GM12801 (cell line): Measurements from ENCODE around the gene PAX7.

ENCODE experiments used
- TF ChIP-seq, protein P1 (sequence below): IDR thresholded peaks from one replicate; pipeline ENCODE4 v1.5.1; 2011; ENCODE audit warnings: control low read depth; ENCODE audit not compliant: insufficient read length; ENCODE audit errors: extremely low read depth

The PAX7 gene

DNA sequence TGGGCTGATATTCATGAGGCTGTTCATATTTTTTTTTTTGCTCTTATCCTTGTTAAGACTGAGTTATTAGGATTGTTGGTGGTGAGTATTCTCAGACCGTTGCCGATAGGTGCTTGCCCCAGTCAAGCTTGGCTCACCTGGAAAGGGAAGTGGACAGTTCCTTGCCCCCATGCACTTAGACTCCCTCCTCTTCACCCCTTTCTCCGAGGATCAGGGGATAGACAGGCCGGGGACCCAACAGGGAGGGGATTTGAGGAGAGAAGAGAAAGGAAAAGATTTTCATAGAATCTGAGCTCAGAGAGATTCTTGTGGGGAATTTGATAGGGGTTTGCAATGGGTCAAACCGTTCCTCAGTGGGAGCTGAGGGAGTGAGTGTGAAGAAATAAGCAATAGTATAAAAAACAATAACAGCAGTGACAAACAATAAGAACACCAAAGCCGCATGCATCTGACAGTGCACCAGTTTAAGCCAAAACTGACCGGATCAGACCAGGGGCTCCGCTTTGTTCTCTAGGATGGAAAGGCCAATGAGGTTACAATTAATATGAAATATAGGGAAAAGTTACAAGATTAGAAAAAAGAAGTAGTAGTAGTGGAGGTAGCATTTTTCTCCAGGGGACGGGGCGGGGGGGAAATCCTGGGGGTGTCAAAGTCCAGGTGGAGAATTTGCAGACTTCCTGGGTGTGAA lies 8.9 kb downstream of the PAX7 start:
- TF ChIP-seq, protein P1, sequence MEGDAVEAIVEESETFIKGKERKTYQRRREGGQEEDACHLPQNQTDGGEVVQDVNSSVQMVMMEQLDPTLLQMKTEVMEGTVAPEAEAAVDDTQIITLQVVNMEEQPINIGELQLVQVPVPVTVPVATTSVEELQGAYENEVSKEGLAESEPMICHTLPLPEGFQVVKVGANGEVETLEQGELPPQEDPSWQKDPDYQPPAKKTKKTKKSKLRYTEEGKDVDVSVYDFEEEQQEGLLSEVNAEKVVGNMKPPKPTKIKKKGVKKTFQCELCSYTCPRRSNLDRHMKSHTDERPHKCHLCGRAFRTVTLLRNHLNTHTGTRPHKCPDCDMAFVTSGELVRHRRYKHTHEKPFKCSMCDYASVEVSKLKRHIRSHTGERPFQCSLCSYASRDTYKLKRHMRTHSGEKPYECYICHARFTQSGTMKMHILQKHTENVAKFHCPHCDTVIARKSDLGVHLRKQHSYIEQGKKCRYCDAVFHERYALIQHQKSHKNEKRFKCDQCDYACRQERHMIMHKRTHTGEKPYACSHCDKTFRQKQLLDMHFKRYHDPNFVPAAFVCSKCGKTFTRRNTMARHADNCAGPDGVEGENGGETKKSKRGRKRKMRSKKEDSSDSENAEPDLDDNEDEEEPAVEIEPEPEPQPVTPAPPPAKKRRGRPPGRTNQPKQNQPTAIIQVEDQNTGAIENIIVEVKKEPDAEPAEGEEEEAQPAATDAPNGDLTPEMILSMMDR = no peak

DNA sequence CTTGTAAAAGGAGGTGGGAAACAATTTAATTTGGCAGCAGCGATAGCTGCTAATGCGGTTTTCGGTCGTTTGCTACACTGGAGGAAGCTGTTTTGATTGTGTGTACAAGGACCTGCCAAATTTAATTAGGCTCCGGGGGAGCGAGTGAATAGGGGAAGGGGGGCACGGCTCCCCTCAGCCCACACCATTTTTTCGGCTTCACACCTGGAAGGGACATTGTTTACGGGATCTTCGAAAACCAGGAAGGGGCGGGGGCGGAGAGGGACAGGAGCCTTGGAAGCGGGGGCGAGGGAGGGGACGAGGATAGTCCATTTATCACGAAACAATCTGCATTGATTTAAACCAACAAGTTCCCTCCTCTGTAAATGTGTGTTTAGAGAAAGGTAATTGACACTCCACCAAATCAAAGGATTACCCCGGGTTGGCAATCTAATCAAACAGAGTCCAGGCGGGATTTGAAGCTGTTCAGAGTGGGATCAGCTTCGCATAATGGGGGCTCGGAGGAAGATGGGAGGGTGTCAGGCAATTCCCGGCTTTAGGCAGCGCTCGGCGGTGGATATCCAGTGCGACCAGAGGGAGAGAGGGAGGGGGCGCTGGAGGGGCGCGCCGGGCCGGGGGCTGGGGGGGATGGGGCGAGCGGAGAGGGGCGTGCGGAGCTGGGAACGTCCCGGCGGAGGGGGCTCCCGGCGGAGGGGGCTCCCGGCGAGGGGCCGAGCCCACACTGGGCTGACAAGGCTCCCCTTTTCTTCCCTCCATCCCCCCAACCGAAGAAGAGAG lies 9.8 kb downstream of the PAX7 start:
- TF ChIP-seq, protein P1 = no peak

DNA sequence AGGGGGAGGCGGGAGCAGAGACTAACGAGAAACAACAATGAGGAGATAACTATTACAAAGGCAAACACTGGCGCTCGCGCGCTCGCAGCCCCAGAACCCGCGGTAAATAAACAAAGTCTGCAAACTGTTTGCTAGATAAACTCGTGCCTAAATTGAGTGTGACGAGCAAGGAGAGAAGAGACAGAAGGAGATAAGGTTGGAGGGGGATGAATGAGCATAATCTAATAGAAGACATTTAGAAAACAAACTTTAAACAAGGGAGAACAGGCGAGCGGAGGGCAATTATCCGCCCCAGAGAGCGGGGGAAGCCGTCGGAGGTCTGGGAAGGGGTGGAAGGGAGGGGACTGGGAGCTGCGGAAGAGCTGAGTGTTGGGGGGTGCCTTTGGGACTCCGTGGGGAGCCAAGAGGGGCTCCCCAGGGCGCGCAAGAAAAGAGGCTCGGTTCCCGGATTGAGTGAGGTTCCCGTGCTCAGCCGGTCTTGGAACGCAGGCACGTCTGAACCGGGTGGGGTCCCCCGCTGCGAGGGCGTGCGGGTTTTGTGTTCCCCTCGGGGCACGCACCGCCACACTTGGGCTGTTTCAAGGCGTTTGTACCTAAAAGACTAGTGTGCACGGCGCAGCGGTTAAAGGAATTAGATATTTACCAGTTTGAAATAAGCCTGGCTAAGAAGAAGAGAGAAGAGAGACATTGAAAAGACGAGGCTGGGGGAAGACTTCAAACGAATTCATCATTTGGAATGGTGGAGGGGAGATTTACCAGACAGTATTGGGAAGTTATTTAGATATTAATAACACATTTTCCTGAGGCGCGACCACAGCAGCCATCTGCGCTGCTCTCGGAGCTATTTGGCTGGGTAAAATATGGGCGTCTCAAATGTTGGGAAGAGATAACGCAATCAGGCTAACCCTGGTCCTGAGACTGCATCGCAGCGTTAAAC lies 10.6 kb downstream of the PAX7 start:
- TF ChIP-seq, protein P1 = no peak

DNA sequence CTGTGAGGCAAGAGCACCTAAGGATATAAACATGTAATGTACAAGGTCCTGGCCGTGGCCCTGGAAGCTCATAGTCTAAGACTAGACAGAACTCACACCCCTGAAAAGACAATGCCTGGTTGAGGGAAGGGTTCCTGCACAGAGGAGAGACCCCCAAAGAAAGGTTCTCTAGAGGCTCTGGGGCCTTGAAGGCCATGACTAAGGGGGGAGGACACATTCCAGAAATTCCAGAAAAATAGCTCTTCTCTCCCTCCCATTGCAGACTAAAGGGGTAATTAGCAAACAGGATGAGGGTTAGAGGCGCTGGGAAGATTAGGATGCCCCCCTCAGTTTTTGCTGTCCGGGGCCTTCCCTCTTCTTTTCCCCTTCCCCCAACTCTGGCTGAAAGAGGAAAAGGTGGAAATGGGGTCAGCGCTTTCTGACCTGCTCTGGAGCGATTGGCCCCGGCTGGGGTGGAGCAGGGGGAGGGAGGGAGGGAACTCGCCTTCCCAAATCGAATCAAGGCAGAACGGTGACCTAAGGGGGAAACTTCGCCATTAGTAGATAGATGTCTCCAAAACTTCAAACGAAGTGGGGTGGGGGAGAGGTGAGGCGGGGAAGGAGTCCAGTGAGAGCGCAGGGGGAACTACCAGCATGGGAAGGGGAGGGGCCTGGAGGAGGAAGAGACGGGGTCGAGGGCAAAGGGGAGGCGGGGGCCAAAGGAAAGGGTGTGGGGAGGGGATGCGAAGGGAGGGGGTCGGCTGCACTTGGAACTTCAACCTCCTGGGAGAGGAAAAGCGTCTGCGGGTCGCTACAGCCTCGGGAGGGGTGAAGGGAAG lies 11.8 kb downstream of the PAX7 start:
- TF ChIP-seq, protein P1 = no peak

DNA sequence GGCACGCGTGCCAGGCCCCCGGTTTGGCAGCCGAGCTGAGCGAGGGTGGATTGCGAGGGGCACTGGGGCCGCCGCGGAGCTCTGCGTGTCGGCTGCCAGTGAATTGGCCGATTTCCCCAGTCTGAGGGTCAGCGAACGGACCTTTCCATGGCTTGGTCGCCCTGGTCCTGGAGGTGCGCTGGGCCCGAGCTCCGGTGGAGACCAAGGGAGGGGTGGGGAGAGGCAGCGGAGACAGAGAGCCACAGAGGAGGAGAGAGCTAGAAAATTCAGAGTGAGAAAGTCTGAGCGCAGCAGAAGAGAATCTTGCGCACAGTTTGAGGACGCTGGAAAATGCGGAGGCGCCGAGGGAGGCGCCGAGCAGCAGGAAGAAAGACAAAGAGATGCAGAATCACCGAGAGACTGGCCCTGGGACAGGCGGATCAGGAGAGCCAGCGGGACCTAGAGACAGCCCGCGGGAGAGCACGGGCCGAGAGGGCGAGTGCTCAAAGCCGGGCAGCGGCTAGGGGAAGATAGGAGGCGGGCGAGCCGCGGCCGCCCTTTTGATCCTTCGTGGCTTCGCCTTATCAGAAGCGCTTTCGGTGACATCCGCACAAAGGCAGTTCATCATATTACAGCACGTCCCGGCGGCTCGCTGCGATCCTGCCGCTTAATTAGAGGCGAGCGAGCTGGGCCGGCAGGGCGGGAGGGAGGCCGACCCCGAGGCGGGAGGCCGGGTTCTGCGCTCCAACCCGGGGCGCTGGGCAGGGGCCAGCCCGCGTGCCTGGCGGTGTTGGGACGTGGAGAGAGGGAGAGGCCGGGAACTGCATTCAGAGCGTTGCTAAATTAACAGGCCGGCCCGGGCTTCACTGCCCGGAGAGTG lies 12.7 kb downstream of the PAX7 start:
- TF ChIP-seq, protein P1 = no peak

DNA sequence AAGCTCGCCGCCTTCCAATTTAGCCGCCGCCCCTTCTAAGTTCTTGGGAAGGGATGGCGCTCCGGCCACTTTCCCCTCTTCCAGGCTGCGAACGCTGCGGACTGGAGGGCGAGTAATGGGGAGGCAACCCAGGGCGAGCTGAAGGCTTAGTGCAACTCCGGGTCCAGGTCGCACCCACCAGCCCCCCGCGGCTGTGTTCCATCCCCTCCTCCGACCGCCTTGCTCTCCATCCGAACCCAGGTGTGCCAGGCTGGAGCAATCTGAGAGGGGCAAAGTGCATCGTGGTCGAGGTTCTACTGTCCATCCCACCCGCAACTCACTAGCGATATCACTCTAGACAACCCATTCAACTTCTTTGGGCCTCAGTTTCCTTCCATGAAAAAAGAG lies 13.4 kb downstream of the PAX7 start:
- TF ChIP-seq, protein P1 = no peak
